Dendritic cell treated with granulocyte-macrophage colony-stimulating factor and Interleukin-4, amounts not matched to agents 40 ng/mL and 50 ng/mL, for 4 days (primary cell): ENCODE results near the gene SLC39A2.
"Not testable (repeated sequence)": the region's sequence is repeated elsewhere in the genome, so short reads cannot be mapped to it uniquely, and the experiment has no call there.

ENCODE experiments used
- H3K27ac Mint-ChIP-seq: one replicate; pipeline ENCODE4 v1.8.0; 2022; ENCODE audit warnings: mild to moderate bottlenecking, mixed read lengths
- H3K27me3 Mint-ChIP-seq: one replicate; pipeline ENCODE4 v1.8.0; 2022; ENCODE audit warnings: mild to moderate bottlenecking, mixed read lengths
- H3K36me3 Mint-ChIP-seq: one replicate; pipeline ENCODE4 v1.8.0; 2022; ENCODE audit warnings: low read depth, mixed read lengths
- H3K4me1 Mint-ChIP-seq: one replicate; pipeline ENCODE4 v1.8.0; 2022; ENCODE audit warnings: low read depth, mixed read lengths
- H3K4me3 Mint-ChIP-seq: one replicate; pipeline ENCODE4 v1.8.0; 2022; ENCODE audit warnings: mild to moderate bottlenecking, moderate library complexity, mixed read lengths
- H3K9me3 Mint-ChIP-seq: one replicate; pipeline ENCODE4 v1.8.0; 2022; ENCODE audit warnings: mixed read lengths
- intact Hi-C: fragments of 100-400 bp; cut with micrococcal nuclease; formaldehyde crosslinking; loops from one replicate; pipeline ENCODE4 v1.15.0; 2022

The SLC39A2 gene

GRCh38 chr14:20998674-20999366 is at the start of gene SLC39A2:
TSS of gene SLC39A2 (plus strand) at chr14:20999293. CDS start at chr14:20999447, 154 bp downstream.
- Mint-ChIP-seq H3K27ac (no peak within 1 kb of the TSS), H3K27me3 (no peaks in the 10 kb centered on the region), H3K9me3 (no peaks in the 10 kb centered on the region), H3K4me1 (peaks cover 8% of the 10 kb centered on the region), H3K36me3 (peaks cover 37% of the 10 kb centered on the region), H3K4me3 (no peak within 1 kb of the TSS)
- intact Hi-C loops: no loop called here

- peak within 1 kb of the TSS; percentile 41 for H3K4me3 Mint-ChIP-seq
- H3K36me3 Mint-ChIP-seq, H3K9me3 Mint-ChIP-seq, intact Hi-C loops, H3K27me3 Mint-ChIP-seq: not testable (repeated sequence)
- H3K4me1 Mint-ChIP-seq: peaks cover 36% of the 10 kb centered on the region
- H3K27ac Mint-ChIP-seq: peak within 1 kb of the TSS; percentile 40
These were observed 44.2 kb upstream of the SLC39A2 start, which contains the start of gene RNASE2 for GRCh38 chr14:20954736-20955537. TSS of gene RNASE2 (plus strand) at chr14:20955487. CDS start at chr14:20955772, 285 bp downstream.

- H3K4me3 Mint-ChIP-seq: peak overlapping the region; percentile 41
- H3K9me3 Mint-ChIP-seq, H3K27me3 Mint-ChIP-seq, intact Hi-C loops, H3K36me3 Mint-ChIP-seq: not testable (repeated sequence)
- H3K4me1 Mint-ChIP-seq: peaks cover 41% of the 10 kb centered on the region
- H3K27ac Mint-ChIP-seq: peak overlapping the region; percentile 40
These were observed 43.6 kb upstream of the SLC39A2 start for GRCh38 chr14:20955538-20955873.

- no peak overlapping the region for H3K27ac Mint-ChIP-seq
- H3K4me3 Mint-ChIP-seq: no peak overlapping the region
- intact Hi-C loops: no loop called here
These were observed 42.6 kb upstream of the SLC39A2 start for GRCh38 chr14:20956376-20956976.

GRCh38 chr14:20958946-20959345 is 40.1 kb upstream of the SLC39A2 start:
- H3K9me3 Mint-ChIP-seq, H3K4me3 Mint-ChIP-seq, intact Hi-C loops, H3K27me3 Mint-ChIP-seq, H3K36me3 Mint-ChIP-seq, H3K27ac Mint-ChIP-seq: not testable (repeated sequence)
- peaks cover 46% of the 10 kb centered on the region for H3K4me1 Mint-ChIP-seq

More at GRCh38 chr14:20956376-20956976, 42.6 kb upstream of the SLC39A2 start:
- Mint-ChIP-seq H3K4me1 (peaks cover 51% of the 10 kb centered on the region), H3K27me3 (no peaks in the 10 kb centered on the region), H3K36me3 (no peaks in the 10 kb centered on the region), H3K9me3 (no peaks in the 10 kb centered on the region)

GRCh38 chr14:20969336-20969735 is 29.8 kb upstream of the SLC39A2 start:
- H3K4me3 Mint-ChIP-seq: no peak overlapping the region
- no peaks in the 10 kb centered on the region for H3K27me3 Mint-ChIP-seq
- peaks cover 25% of the 10 kb centered on the region for H3K4me1 Mint-ChIP-seq
- intact Hi-C loops: no loop called here
- H3K9me3 Mint-ChIP-seq: no peaks in the 10 kb centered on the region
- H3K27ac Mint-ChIP-seq: no peak overlapping the region
- H3K36me3 Mint-ChIP-seq: no peaks in the 10 kb centered on the region

GRCh38 chr14:20970647-20970982 is 28.5 kb upstream of the SLC39A2 start:
- Mint-ChIP-seq H3K27me3 (no peaks in the 10 kb centered on the region), H3K4me1 (peaks cover 25% of the 10 kb centered on the region), H3K27ac (peak overlapping the region; percentile 68)

GRCh38 chr14:20970983-20971704 is 27.9 kb upstream of the SLC39A2 start:
- Mint-ChIP-seq H3K36me3 (no peaks in the 10 kb centered on the region), H3K9me3 (no peaks in the 10 kb centered on the region), H3K4me3 (peak overlapping the region; percentile 84), H3K27ac (peak overlapping the region; percentile 68), H3K27me3 (no peaks in the 10 kb centered on the region), H3K4me1 (peaks cover 25% of the 10 kb centered on the region)
- intact Hi-C loops: loop anchor here (1.0 to 5.0 kb wide), 3 partner anchors 99 to 274 kb away; no protein-coding TSS in a partner anchor

More at GRCh38 chr14:20970647-20970982, 28.5 kb upstream of the SLC39A2 start:
- intact Hi-C loops: loop anchor here (5.0 kb wide), 2 partner anchors 98 to 273 kb away; no protein-coding TSS in a partner anchor
- peak overlapping the region; percentile 84 for H3K4me3 Mint-ChIP-seq
- no peaks in the 10 kb centered on the region for H3K36me3 Mint-ChIP-seq
- no peaks in the 10 kb centered on the region for H3K9me3 Mint-ChIP-seq

- peaks cover 25% of the 10 kb centered on the region for H3K4me1 Mint-ChIP-seq
- H3K4me3 Mint-ChIP-seq: peak overlapping the region; percentile 84
- H3K9me3 Mint-ChIP-seq: no peaks in the 10 kb centered on the region
- no peaks in the 10 kb centered on the region for H3K27me3 Mint-ChIP-seq
- intact Hi-C loops: loop anchor here (1.0 to 5.0 kb wide), 3 partner anchors 99 to 274 kb away; no protein-coding TSS in a partner anchor
- H3K27ac Mint-ChIP-seq: peak overlapping the region; percentile 68
- H3K36me3 Mint-ChIP-seq: no peaks in the 10 kb centered on the region
These were observed 27.4 kb upstream of the SLC39A2 start for GRCh38 chr14:20971705-20972021.

- peaks cover 18% of the 10 kb centered on the region for H3K4me1 Mint-ChIP-seq
- intact Hi-C loops: loop anchor here (5.0 kb wide), 2 partner anchors 101 to 276 kb away; no protein-coding TSS in a partner anchor
- H3K27ac Mint-ChIP-seq: no peak overlapping the region
- no peak overlapping the region for H3K4me3 Mint-ChIP-seq
- H3K36me3 Mint-ChIP-seq: no peaks in the 10 kb centered on the region
- H3K27me3 Mint-ChIP-seq: no peaks in the 10 kb centered on the region
- H3K9me3 Mint-ChIP-seq: no peaks in the 10 kb centered on the region
These were observed 25.6 kb upstream of the SLC39A2 start for GRCh38 chr14:20973501-20973900.

- no peaks in the 10 kb centered on the region for H3K9me3 Mint-ChIP-seq
- peaks cover 9% of the 10 kb centered on the region for H3K4me1 Mint-ChIP-seq
- no peaks in the 10 kb centered on the region for H3K36me3 Mint-ChIP-seq
- intact Hi-C loops: no loop called here
- no peak overlapping the region for H3K27ac Mint-ChIP-seq
- no peak overlapping the region for H3K4me3 Mint-ChIP-seq
- H3K27me3 Mint-ChIP-seq: no peaks in the 10 kb centered on the region
These were observed 22.8 kb upstream of the SLC39A2 start for GRCh38 chr14:20976291-20976690.

GRCh38 chr14:20978687-20979086 is 20.4 kb upstream of the SLC39A2 start:
- H3K27me3 Mint-ChIP-seq: no peaks in the 10 kb centered on the region
- no peaks in the 10 kb centered on the region for H3K4me1 Mint-ChIP-seq
- intact Hi-C loops: no loop called here
- no peak overlapping the region for H3K27ac Mint-ChIP-seq
- no peaks in the 10 kb centered on the region for H3K36me3 Mint-ChIP-seq
- no peaks in the 10 kb centered on the region for H3K9me3 Mint-ChIP-seq
- H3K4me3 Mint-ChIP-seq: no peak overlapping the region

GRCh38 chr14:20980906-20981305 is 18.2 kb upstream of the SLC39A2 start:
- H3K9me3 Mint-ChIP-seq: no peaks in the 10 kb centered on the region

More at GRCh38 chr14:20980906-20981305, 18.2 kb upstream of the SLC39A2 start:
- Mint-ChIP-seq H3K27me3 (no peaks in the 10 kb centered on the region), H3K4me1 (peaks cover 13% of the 10 kb centered on the region), H3K27ac (no peak overlapping the region), H3K36me3 (no peaks in the 10 kb centered on the region), H3K4me3 (no peak overlapping the region)
- intact Hi-C loops: no loop called here
